ENCODE measurements around the gene ATR.

DNA sequence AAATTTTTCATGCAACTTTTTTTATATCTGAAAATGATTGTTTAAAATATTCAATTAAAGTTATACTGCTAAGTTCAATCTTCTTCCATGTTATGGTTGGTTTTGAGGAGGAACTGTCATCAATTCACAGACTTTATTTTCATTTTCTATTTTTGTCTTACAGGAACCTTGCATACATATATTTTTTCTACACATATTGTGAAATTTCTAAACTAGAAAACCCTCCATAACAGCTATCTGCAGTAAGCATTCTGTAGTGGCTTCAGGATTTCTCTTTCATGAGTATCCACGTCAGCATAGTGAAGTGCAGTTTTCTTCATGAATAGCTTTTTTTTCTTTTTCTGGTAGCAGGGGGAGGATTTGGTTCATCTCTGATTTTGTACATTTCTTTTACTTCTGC, 48.2 kb downstream of the ATR start:
- TF ChIP-seq SIN3A (IDR thresholded peaks at IDR 0.05; ENCODE audit: borderline replicate concordance, insufficient read depth, low read length): no peak
- no peak for TF ChIP-seq TAF1 (IDR thresholded peaks at IDR 0.05; ENCODE audit: borderline replicate concordance, insufficient read depth, low read length)

Data from PFSK-1 (cell line).